ENCODE results near the gene ABCA2.

DNA sequence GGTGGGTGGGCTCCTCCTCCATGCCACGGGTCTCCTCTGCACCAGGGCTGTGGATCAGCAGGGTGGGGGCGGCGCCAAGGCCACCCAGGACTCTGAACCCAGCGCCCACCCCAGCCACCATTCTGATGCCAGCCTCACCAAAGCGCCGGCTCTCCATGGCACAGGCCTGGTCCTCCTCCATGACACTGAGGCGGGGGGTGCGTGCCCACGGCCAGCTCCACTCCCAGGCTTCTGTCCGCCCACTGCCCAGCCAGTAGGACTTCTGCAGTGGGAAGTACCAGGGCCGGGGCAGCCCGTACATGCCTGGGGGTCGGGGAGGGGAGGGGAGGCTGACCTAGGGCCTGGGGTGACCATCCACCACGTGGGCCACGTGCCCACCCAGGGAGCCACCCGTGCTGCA lies 11.6 kb downstream of the ABCA2 start:
- TF ChIP-seq, protein P1, sequence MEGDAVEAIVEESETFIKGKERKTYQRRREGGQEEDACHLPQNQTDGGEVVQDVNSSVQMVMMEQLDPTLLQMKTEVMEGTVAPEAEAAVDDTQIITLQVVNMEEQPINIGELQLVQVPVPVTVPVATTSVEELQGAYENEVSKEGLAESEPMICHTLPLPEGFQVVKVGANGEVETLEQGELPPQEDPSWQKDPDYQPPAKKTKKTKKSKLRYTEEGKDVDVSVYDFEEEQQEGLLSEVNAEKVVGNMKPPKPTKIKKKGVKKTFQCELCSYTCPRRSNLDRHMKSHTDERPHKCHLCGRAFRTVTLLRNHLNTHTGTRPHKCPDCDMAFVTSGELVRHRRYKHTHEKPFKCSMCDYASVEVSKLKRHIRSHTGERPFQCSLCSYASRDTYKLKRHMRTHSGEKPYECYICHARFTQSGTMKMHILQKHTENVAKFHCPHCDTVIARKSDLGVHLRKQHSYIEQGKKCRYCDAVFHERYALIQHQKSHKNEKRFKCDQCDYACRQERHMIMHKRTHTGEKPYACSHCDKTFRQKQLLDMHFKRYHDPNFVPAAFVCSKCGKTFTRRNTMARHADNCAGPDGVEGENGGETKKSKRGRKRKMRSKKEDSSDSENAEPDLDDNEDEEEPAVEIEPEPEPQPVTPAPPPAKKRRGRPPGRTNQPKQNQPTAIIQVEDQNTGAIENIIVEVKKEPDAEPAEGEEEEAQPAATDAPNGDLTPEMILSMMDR (IDR thresholded peaks at IDR 0.05; ENCODE audit: insufficient read depth, low read length, poor library complexity, severe bottlenecking) = no peak
- no peak for TF ChIP-seq EZH2phosphoT487 (conservative IDR thresholded peaks at IDR 0.05; ENCODE audit: low read length)
